NCI-H187 (cell line): ENCODE measurements around the gene RASA3.
"Not testable (repeated sequence)": the region's sequence is repeated elsewhere in the genome, so short reads cannot be mapped to it uniquely, and the experiment has no call there.

Experiments
- DNase-seq, 2 experiments: peaks; one replicate each; lab custom pipeline; 2025; lab: John Stamatoyannopoulos, UW

RASA3 gene

DNA sequence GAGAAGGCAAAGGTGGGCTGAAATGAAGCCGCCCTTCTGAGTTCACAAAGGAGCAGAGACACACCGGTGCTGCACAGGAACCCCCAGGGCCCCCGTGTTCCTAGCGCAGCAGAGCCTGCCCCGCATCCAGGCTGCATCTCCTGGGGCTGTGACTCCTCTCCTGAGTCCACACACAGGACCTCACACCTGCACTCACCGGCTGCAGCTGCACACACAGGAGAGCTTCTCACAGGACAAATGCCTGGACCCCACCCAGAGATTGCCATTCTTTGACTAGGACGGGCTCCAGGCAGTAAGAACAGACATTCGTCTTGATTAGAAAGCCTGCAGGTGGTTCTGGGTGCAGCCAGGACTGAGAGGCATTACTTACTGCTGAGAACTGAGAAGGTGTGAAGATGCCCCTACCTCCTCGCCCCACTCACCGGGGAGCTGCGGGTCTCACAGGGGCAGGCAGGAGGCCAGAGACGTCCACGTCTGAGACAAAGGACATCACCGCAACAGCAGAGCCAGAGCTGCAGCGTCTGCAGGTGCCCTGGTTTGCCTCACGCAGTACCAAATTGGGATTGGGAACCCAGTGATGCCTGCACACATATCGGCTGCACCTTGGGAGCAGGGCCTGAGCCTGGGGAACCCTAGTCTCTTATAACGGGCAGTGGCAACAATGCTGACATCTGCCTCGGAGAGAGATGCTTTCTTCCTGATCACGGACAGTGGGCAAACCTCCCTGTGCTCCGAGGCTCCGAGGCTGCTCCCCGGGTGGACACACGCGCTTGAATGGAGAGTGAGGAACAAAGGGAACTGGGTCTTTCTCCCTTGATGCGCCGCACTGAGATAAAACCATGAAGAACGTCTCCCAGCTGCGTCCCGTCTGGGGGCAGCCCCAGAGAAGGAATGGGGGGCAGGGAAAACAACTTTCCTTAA lies 50.4 kb downstream of the RASA3 start:
- no peak for DNase-seq

DNA sequence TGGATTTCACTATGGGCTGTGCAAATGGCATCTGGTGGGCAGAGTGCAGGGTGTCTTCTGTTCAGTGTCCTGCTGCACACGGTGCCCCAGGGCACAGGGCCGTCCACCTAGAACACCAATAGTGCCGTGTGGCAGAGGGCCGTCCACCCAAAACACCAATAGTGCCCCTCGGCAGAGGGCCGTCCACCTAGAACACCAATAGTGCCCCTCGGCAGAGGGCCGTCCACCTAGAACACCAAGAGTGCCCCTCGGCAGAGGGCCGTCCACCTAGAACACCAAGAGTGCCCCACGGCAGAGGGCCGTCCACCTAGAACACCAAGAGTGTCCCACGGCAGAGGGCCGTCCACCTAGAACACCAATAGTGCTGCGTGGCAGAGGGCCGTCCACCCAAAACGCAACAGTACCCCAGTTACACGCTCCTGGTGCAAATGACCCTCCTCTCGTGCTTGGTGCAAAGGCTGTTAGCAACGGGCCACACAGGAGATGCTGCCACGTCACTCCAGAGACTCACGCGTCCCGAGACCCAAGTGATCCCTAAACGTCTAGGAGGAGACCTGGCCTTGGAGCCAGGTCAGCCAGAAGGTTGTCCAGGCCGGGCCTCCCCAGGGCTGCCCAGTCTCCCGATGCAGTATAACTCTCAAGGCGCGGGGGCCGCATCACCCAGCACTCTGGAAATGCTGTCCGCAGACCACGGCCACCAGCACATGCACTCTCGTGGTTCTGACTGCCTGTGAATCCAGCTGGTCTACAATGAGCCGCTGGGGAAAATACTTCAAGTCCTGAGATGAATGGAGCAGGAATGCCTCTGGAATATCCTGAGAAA lies 51.5 kb downstream of the RASA3 start:
- peak in 1 of 2 experiments; percentile 45 for DNase-seq

DNA sequence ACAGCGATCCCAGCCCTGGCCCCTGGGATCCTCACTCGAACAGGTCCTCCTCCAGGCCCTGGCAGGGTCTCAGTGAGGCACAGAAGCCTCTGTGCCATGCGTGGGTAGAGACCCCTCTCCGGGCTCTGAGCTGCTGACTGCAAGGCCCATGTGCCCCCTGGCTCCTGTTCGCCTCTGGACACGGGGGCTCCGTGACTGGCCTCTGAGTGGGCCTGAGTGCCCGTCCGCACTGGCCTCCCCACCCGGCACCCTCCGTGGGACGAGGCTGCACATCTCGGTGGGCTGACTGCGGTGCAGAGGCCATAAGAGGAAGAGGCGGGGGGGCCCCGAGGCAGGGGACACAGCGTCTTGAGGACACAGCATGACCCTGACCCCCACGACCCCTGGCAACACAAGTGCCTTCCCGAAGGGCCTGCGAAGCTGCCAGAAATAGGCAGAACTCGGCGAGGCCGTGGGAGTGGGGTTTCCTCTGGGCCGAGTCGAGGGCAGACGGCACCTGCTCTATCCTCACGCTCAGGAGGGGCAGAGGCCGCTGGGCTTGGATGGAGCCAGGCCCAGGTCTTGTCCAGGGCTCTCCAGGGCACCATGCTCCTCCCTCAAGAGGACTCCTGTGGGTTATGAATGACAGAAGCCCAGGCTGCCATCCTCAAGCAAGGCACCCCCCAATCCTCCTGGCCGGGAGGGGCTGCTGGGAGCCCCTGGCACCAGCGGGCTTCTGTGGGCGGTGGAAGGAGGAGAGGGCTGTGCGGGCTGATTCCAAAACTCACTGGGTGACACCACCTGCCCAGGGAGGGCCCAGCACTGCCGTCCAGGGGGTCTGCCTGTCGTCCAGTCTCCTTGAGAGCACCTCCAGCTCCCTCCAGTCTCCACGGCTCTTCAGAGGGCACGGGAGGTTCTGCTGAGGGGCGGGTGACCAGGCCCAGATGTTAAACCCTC lies 52.6 kb downstream of the RASA3 start:
- no peak for DNase-seq

DNA sequence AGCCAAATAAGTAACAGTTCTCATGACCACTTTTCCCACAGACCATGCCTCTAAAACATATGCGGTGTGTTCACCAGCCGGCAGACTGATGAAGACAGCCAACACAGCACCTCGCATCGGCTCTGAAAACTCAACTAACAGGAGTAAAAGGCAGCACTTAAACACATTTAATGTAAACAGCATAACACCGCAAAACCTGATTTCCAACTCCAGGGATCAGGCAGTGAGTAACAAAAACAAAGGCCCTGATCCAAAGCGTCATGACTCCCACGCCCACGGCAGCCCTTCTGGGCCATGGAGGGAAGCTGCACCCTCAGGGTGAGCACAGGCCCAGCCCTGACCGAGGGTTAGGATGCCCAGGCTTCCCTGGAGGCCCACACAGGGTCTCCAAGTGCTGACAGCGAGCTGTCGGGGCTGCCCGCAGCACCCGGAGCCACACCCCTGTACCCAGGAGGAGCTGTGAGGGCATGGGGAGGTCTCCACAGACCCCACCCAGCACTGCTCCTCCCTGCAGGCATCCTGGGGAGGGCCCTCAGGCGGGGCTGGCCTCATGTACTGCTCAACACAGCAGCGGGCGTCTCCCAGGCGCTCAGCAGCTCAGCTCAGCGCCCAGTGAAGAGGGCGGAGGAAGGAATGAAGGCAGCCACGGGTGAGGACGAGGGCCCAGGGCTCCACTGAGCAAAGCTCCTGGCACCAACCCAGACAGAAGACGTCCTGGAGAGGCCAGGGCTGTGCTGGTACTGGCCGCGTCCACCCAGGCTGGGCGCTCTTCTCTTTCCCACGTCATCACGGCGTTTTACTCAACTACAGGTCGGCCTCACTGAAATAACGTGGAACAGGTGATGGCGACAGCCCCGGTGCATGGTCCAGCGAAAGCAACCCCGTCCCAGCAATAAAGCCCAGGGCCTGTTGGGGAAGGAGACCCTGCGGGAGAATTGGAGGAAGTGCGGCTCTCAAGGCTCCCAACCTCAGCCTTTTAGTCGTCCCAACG lies 53.7 kb downstream of the RASA3 start:
- no peak for DNase-seq

DNA sequence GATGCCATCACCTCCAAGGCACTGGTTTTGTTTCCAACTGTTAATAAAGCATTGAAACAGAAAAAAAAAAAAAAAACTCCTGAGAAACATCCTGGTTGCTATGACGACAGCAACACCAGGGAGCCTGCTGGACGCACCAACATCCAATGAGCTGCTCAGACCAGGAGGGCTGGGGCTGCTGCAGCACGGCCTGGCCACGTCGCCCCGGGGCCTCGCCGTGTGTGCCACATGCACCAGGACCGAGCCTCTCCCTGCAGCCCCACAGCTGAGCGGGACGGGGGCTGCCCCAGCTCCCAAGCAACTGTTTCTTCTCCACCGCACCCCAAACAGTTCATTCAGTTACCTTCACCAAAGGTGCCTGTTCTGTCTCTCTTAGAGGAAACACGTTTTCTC lies 54.5 kb downstream of the RASA3 start:
- DNase-seq = no peak

DNA sequence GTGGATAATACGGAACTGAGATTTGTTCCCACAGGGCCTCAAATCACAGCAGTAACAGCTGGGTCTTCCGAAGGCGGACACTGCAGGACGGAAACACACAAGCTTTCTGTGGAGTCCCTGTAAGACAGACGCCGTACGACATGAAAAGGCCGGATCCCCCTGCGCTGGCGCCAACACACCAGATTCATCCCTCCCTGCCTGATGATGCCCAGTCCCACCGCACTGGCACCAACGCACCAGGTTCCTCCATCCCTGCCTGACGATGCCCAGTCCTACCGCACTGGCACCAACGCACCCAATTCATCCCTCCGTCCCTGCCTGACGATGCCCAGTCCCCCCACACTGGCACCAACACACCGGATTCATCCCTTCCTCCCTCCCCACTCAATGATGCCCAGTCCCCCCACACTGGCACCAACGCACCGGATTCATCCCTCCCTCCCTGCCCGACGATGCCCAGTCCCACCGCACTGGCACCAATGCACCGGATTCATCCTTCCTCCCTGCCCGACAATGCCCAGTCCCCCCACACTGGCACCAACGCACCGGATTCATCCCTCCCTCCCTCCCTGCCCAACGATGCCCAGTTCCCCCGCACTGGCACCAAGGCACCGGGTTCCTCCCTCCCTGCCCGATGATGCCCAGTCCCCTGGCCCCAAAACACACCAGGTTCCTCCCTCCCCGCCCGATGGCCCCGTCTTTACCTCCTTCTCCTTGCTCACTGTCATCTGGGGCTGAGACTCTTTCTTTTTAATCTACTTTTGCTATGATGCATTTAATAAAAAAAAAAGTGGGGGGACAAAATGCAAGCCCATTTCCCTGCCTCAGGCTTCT lies 55.1 kb downstream of the RASA3 start:
- no peak for DNase-seq

DNA sequence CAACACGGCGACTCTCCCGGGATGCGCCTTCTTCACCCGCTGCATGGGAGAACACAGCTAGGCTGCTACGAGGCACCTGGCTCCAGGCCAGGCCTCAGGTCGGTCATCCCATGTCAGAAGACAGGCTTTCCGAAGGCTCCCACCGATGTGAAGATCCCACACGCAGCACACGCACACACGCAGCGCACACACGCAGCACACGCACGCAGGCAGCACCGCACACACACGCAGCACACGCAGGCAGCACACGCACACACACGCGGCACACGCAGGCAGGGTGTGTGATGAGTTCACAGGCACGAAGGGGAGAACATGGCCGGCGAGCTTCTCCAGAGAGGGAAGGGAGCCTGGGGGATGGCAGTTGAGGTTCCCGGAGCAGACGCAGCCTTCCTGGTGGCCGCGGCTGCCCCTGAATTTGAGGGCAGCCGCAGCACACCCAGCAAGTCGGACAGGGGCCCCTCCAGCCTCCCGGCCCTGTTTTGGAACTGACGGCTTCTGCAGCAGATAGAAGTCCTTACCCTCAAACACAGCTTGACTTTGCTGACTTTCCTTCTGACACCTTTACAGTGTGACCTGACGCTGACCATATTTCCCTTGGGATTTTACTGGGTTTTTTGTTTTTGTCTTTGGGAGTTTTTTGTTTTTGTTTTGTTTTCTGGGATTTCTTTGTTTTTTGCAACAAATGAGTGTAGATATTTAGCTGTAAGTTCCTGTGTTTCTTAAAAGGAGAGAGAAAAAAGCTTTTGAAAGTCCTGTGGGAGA lies 55.9 kb downstream of the RASA3 start:
- no peak for DNase-seq

DNA sequence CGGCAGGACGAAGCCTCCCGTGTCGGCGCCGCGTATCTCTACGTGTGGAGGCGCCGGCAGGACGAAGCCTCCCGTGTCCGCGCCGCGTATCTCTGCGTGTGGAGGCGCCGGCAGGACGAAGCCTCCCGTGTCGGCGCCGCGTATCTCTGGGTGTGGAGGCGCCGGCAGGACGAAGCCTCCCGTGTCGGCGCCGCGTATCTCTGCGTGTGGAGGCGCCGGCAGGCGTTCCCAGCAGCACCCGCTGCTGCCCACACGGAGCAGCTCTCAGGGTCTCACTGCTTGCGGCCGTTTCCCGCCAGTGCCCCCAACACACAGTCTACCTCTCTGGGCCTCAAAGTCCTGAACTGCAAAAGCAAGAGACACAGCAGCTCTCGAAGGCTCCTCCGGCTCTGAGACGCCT lies 56.6 kb downstream of the RASA3 start:
- DNase-seq = not testable (repeated sequence)

DNA sequence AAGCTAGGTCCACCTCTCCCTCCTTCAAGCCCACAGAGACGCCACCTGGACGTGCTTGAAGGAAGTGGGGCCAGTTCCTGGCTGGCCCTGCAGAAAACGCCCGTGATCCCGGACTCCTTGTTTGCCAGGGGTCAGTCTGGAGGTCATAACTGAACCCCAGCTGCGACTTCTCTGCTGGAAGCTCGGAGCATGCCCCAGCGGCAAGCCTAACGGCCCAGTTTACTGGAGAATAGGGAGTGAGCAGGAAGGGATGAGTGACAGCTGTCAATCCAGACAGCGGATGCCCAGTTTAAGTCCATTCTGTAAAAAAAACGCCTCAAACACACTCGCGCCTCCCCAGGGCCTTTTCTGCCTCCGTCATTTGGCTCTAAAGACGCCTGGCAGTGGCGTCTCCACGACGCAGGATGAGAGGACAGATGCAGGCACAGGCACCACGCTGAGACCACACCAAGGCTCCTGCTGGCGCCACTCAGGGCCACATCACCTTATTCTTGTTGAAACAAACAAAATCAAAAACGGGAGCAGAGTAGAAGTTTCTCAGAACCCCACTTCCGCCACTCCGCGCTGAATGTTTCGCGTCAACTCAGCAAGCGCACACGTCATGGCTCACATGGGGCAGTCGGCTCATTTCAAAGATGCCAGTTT lies 57.6 kb downstream of the RASA3 start:
- no peak for DNase-seq

DNA sequence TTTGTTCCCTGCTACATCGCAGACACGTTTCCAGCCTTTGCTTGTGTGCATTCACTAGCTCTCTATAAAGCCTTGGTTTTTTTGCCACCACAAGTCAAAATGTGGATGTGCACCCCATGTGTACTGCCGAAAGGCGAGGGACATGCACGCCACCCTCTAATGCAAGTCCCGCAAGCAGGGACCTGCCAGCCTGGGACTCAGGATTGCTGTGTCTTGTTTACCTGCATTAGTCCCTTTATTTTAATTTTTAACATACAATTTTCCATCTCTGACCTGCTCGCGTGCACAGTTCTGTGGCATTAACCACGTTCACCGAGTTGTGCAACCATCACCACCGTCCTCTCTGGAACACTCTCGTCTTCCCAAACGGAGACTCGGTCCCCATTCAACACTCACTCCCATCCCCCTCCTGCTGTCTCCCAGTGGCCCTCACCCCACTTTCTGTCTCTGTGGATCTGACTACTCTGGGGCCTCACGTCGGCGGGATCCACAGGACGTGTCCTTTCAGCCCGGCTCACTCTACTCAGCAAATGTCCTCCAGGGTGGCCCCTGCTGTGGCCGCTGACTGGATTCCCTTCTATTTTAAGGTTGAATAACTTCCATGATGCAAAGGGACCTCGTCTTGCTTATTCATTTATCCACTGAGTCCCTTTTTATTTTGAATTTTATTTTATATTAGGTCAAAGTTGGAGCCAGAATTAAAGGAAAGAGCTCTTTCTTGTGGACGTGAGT lies 58.4 kb downstream of the RASA3 start:
- DNase-seq = no peak

DNA sequence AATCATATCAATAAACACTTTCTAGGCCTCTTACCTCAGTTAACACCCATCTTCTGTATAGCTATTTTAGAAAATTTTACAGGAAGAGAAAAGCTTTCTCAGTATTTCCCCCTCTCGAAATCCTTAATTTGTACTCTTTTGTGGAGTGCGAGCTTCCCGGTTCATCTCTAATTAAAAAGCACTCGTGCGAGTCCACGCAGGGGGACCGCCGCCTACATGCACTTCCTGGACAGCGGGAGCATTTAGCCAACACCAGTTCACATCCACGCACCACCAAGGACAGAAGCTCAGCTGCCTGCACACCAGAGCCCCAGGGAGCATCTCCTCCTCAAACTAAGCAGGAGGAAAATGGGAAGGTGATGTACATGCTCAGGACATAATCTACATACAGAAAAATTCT lies 60.0 kb downstream of the RASA3 start:
- DNase-seq = no peak

DNA sequence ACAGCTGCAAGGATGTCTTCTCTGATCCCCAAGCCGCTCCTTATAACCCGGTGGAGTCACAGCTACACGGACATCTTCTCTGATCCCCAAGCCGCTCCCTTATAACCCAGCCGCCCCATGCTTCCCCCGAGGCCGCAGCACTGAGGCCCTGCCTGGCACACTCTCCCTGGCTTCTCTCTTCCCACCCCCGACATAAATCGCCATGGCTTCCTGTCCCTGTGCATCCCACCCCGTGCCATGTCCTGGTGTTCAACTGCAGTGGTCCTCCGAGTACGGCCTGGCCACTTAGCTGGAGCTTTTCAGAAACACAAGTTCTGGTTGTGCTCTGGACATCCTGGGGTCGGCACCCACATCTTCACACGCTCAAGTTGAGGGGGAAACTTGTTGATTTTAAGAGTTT lies 60.4 kb downstream of the RASA3 start:
- DNase-seq = no peak

DNA sequence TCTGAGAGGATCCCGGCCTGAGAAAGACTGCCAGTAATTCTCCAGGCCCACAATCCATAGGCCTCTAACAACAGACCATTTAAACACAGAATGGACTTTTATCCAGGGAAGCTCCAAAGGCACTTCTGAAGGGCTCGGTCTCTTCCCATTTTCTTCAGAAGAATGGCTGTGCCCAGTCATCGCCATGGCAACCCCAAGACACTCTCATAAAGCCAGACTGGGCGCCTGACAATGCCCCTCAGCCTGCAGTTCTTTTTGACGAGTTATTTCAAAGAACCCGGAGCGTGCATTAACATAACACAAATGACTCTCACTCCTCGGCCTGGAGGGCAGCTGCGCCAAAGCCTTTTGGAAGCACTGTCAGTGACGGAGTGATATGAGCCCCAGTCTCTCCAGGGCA lies 61.0 kb downstream of the RASA3 start:
- no peak for DNase-seq

DNA sequence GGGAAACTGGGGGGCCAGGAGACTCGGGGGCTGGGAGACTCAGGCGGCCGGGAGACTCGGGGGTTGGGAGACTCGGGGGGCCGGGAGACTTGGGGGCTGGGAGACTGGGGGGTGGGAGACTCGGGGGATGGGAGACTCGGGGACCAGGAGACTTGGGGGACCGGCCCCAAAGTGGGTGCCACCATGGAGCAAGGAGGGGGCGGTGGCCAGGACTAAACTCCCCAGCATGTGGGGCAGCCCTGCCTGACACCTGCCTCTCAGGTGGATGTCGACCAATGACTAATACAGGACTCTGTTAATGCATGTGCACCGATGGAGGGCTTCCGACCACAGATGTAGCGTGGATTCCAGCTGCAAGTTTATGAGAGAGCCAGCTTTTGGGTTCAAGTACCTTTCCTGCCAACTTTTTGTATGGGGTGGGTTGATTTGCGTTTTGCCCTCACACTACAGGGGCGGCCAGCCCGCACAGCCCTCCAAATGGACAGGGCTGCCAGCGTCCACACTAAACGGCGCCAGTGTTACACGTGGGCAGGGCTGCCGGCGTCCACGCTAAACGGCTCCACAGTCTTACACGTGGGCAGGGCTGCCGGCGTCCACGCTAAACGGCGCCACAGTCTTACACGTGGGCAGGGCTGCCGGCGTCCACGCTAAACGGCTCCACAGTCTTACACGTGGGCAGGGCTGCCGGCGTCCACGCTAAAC lies 62.2 kb downstream of the RASA3 start:
- DNase-seq = no peak

DNA sequence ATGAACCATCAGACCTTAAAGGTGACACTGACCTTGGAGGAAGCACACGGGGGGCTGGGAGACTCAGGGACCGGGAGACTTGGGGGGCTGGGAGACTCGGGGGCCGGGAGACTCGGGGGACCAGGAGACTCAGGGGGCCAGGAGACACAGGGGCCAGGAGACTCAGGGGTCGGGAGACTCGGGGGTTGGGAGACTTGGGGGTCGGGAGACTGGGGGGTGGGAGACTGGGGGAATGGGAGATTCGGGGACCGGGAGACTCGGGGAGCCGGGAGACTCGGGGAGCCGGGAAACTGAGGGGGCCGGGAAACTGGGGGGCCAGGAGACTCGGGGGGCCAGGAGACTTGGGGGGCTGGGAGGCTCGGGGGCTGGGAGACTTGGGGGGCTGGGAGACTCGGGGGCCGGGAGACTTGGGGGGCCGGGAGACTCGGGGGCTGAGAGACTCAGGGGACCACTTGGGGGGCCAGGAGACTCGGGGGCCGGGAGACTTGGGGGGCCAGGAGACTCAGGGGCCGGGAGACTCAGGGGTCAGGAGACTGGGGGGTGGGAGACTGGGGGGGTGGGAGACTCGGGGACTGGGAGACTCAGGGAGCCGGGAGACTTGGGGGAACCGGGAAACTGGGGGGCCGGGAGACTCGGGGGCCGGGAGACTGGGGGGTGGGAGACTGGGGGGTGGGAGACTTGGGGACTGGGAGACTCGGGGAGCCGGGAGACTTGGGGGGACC lies 62.9 kb downstream of the RASA3 start:
- no peak for DNase-seq

DNA sequence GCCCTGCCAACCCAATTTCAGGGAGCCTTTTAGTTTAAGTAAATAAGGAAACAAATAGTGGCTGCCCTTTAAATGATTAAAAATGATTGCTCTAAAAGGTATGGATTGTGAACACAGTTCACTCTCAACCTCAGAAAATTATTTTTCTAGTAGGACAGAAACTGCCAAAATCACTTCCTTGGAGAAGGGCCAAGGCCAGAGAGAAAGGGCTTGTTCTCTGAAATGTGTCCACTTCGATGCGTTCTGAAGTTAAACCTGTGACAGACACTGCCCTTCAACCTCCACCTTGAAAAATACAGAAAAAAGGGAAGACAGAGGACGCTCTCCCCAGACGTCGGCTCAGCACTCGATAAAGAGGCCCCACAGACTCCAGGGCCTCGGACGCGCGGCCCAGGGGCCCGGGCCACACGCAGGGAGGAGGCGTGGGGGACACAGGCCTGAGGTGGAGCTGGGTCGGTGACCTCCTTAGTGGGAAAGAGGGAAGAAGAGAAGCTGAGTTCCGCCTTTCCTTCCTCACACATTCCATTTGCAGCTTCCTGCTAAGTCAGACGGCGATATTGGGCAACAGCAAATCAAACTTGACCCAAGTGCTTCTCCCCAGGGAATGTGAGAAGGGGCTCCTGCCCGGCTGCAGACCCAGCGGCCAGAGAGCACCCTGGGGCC lies 63.6 kb downstream of the RASA3 start:
- no peak for DNase-seq
